Endodermal cell (in vitro differentiated cells): ENCODE data around the gene TTC7B. TPM values are rescaled to one million over a fixed set of nuclear protein-coding genes. Genes with fewer than 3 reads are reported as not detected.

ENCODE experiments used
- DNase-seq: peaks from one replicate; pipeline ENCODE4 v3.0.0-alpha.2; 2017
- H3K27ac ChIP-seq: 2 replicates; pipeline ENCODE4 v1.5.1; 2013; ENCODE audit warnings: mild to moderate bottlenecking, low read depth, low read length, moderate library complexity
- H3K27me3 ChIP-seq: 2 replicates; pipeline ENCODE4 v1.6.1; 2013; ENCODE audit warnings: mild to moderate bottlenecking, low read length, moderate library complexity; ENCODE audit not compliant: insufficient read depth, control insufficient read depth, poor library complexity, severe bottlenecking
- H3K36me3 ChIP-seq: 2 replicates; pipeline ENCODE4 v1.7.0; 2013; ENCODE audit warnings: mild to moderate bottlenecking, low read length, moderate library complexity; ENCODE audit not compliant: control insufficient read depth, insufficient read depth
- H3K4me1 ChIP-seq: one replicate; pipeline ENCODE4 v1.7.0; 2013; ENCODE audit warnings: low read length; ENCODE audit not compliant: control insufficient read depth, insufficient read depth
- H3K4me3 ChIP-seq: 2 replicates; pipeline ENCODE4 v1.5.1; 2013; ENCODE audit warnings: mild to moderate bottlenecking, low read length, moderate library complexity
- H3K9ac ChIP-seq: 2 replicates; pipeline ENCODE4 v1.6.1; 2013; ENCODE audit warnings: mild to moderate bottlenecking, low read length, moderate library complexity; ENCODE audit not compliant: poor library complexity, severe bottlenecking; ENCODE audit errors: extremely low read depth
- H3K9me3 ChIP-seq: 2 replicates; pipeline ENCODE4 v1.6.1; 2013; ENCODE audit warnings: mild to moderate bottlenecking, low read length, moderate library complexity; ENCODE audit not compliant: control insufficient read depth
- H3K27ac Mint-ChIP-seq: 2 replicates; pipeline ENCODE4 v1.8.0; 2020; ENCODE audit warnings: mixed read lengths
- H3K27me3 Mint-ChIP-seq: 2 replicates; pipeline ENCODE4 v1.8.0; 2021; ENCODE audit warnings: mild to moderate bottlenecking, mixed read lengths; ENCODE audit not compliant: insufficient read depth
- H3K36me3 Mint-ChIP-seq: 2 replicates; pipeline ENCODE4 v1.8.0; 2020; ENCODE audit warnings: low read depth, mixed read lengths
- H3K4me1 Mint-ChIP-seq: 2 replicates; pipeline ENCODE4 v1.8.0; 2020; ENCODE audit warnings: mixed read lengths
- H3K4me3 Mint-ChIP-seq: 2 replicates; pipeline ENCODE4 v1.8.0; 2020; ENCODE audit warnings: mild to moderate bottlenecking, moderate library complexity, mixed read lengths
- H3K9me3 Mint-ChIP-seq: 2 replicates; pipeline ENCODE4 v1.8.0; 2020; ENCODE audit warnings: mild to moderate bottlenecking, mixed read lengths
- CTCF ChIP-seq: fragments of 200-600 bp; sonication (generic); conservative IDR thresholded peaks from 2 replicates; pipeline ENCODE4 v1.5.0; 2021; ENCODE audit warnings: antibody characterized with exemption, mild to moderate bottlenecking
- WGBS, 2 experiments: methylation state at CpG; one replicate each; pipeline versions ENCODE4 v1.1.5 to v1.1.7; 2013; ENCODE audit warnings: missing lambda C conversion rate in 2 of 2, mixed read lengths in 1 of 2; ENCODE audit not compliant: insufficient coverage in 1 of 2, insufficient read length in 1 of 2; 5-methylcytosine and 5-hydroxymethylcytosine counted together
- total RNA-seq, 2 donors: library from RNA; stranded (reverse); fragmentation: NEBNext Ultra II Directional in 1 of 2; extraction: Animal tissue kit (Norgen Biotek cat#: 25700) in 1 of 2; gene quantifications; 2 replicates in 1 of 2; 3 replicates in 1 of 2; pipeline ENCODE4 v1.2.1, GENCODE V29; 2021

The TTC7B gene
- total RNA-seq, 2 donors from 2014 or later: 51.3 to 62.6 TPM

- no peak for TF ChIP-seq CTCF
- no peak for DNase-seq
- Histone ChIP-seq H3K9ac (no peak overlapping the region), H3K4me1 (no peaks in the 10 kb centered on the region), H3K27ac (no peak overlapping the region), H3K9me3 (peaks cover 5% of the 10 kb centered on the region), H3K4me3 (no peak overlapping the region), H3K27me3 (no peaks in the 10 kb centered on the region), H3K36me3 (no peaks in the 10 kb centered on the region)
- Mint-ChIP-seq H3K27me3 (peaks cover 2% of the 10 kb centered on the region), H3K4me3 (no peak overlapping the region), H3K36me3 (no peaks in the 10 kb centered on the region), H3K4me1 (no peaks in the 10 kb centered on the region), H3K9me3 (peaks cover 14% of the 10 kb centered on the region), H3K27ac (no peak overlapping the region)
- WGBS, 2 experiments: 85 to 93% methylated on average over 2 to 3 of the region's 3 CpGs
Observed at GRCh38 chr14:90484291-90484690, 331.9 kb downstream of the TTC7B start.

- Histone ChIP-seq H3K9me3 (peaks cover 5% of the 10 kb centered on the region), H3K4me1 (no peaks in the 10 kb centered on the region), H3K4me3 (no peak overlapping the region), H3K36me3 (no peaks in the 10 kb centered on the region), H3K27ac (no peak overlapping the region), H3K27me3 (no peaks in the 10 kb centered on the region), H3K9ac (no peak overlapping the region)
- Mint-ChIP-seq H3K4me3 (no peak overlapping the region), H3K27me3 (peaks cover 2% of the 10 kb centered on the region), H3K4me1 (no peaks in the 10 kb centered on the region), H3K27ac (no peak overlapping the region), H3K36me3 (no peaks in the 10 kb centered on the region), H3K9me3 (peaks cover 14% of the 10 kb centered on the region)
- TF ChIP-seq CTCF: no peak
- no peak for DNase-seq
- 81 to 86% methylated on average over 5 to 11 of the region's 11 CpGs for WGBS, 2 experiments
Observed at GRCh38 chr14:90483571-90483974, 332.7 kb downstream of the TTC7B start.

- no peak for TF ChIP-seq CTCF
- no peak for DNase-seq
- Histone ChIP-seq H3K4me3 (no peak overlapping the region), H3K9ac (no peak overlapping the region), H3K27ac (no peak overlapping the region), H3K4me1 (no peaks in the 10 kb centered on the region), H3K9me3 (peaks cover 5% of the 10 kb centered on the region), H3K27me3 (no peaks in the 10 kb centered on the region), H3K36me3 (no peaks in the 10 kb centered on the region)
- H3K27ac Mint-ChIP-seq: no peak overlapping the region
- WGBS, 2 experiments: 85 to 93% methylated on average over 2 of the region's 2 CpGs
- peaks cover 14% of the 10 kb centered on the region for H3K9me3 Mint-ChIP-seq
- no peaks in the 10 kb centered on the region for H3K36me3 Mint-ChIP-seq
- no peak overlapping the region for H3K4me3 Mint-ChIP-seq
- no peaks in the 10 kb centered on the region for H3K4me1 Mint-ChIP-seq
- peaks cover 4% of the 10 kb centered on the region for H3K27me3 Mint-ChIP-seq
Observed at GRCh38 chr14:90483117-90483516, 333.1 kb downstream of the TTC7B start.
